ENCODE results near the gene HNRNPA2B1. TPM values are rescaled to one million over a fixed set of nuclear protein-coding genes. Genes with fewer than 3 reads are reported as not detected.

HNRNPA2B1 gene
- total and polyA plus RNA-seq, 2 of the 4 experiments (the other 2 are of a cell fraction): 49.3 to 515 TPM

DNA sequence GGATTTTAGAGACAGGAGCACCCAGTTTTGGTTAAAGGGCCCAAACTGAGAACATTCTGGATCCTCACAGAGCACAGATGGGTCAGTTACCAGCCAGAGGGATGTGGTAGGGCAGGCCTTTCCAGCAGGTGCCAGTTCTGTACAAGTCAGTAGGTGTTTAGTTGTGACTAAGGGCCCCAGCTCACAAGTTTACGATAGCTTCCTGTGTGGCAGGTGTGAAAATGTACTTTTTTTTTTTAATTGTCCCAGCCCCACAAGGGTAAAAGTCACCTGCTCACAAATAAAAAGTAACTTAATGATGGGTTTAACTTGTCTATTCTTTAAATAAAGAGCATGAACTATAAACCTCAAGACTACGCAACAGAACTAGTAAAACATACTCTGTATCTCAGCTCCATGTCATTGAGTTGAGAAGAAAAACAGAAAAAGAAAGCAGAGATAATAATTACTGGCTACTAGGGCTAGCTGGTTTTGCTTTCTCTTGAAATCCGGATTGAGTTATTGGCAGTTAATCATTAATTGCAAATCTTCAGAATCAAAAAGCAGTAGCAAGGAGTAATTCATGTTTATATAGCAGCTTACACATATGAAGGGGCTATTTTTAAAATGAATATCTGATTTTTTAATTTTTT is 33.1 kb downstream of the HNRNPA2B1 start:
- BruUV-seq (replicated peaks): no TSS peak
- no peaks in the 10 kb centered on the region for H3K36me3 ChIP-seq (ENCODE audit: control insufficient read depth, insufficient read depth, low read length)
- no CpG with 5 or more reads among the region's 3 CpGs for WGBS, 2 experiments (ENCODE audit: extremely low coverage in 2 of 2, insufficient read length in 1 of 2)

More for the DNA sequence above, 33.1 kb downstream of the HNRNPA2B1 start:
- Histone ChIP-seq H3K14ac (replicated peaks; ENCODE audit: low read depth, low read length) (no peak overlapping the region), H2AK9ac (replicated peaks; ENCODE audit: low read depth, low read length, poor library complexity) (no peak overlapping the region), H2BK5ac (ENCODE audit: low read depth, low read length, poor library complexity, severe bottlenecking) (no peak overlapping the region), H3K27ac (ENCODE audit: insufficient read depth, low read length) (no peak overlapping the region), H2BK20ac (ENCODE audit: low read depth, low read length) (no peak overlapping the region), H3K4me1 (ENCODE audit: control insufficient read depth, insufficient read depth, low read length) (peaks cover 3% of the 10 kb centered on the region; the same call in 1 of the 2 replicates), H4K91ac (ENCODE audit: insufficient read depth, low read depth, low read length) (no peak overlapping the region), H2AK5ac (ENCODE audit: low read depth, low read length) (no peak overlapping the region), H4K8ac (ENCODE audit: low read depth in 2 of 2, low read length in 2 of 2) (no peak overlapping the region), H4K20me1 (ENCODE audit: insufficient read depth, low read length) (no peaks in the 10 kb centered on the region), H3K9me3 (ENCODE audit: control insufficient read depth, insufficient read depth, low read length) (no peaks in the 10 kb centered on the region), H2BK15ac (ENCODE audit: low read depth, low read length) (no peak overlapping the region), H3K4me2 (ENCODE audit: low read depth, low read length) (no peak overlapping the region), H2AFZ (replicated peaks; ENCODE audit: low read length, poor library complexity) (no peak overlapping the region), H3K23ac (ENCODE audit: low read depth, low read length) (no peak overlapping the region), H4K5ac (ENCODE audit: low read depth, low read length) (no peak overlapping the region), H3K27me3 (ENCODE audit: control insufficient read depth, insufficient read depth, low read length) (no peaks in the 10 kb centered on the region), H3K18ac (ENCODE audit: low read depth, low read length) (no peak overlapping the region), H3K9me1 (ENCODE audit: insufficient read depth, low read length) (peaks cover 8% of the 10 kb centered on the region), H3K4me3 (ENCODE audit: insufficient read depth, low read depth, low read length) (no peak overlapping the region), H3K9ac (ENCODE audit: low read depth, low read length) (no peak overlapping the region), H2BK120ac (ENCODE audit: low read depth, low read length) (no peak overlapping the region), H3K56ac (ENCODE audit: extremely low read depth, insufficient read depth, low read length) (no peak overlapping the region), H3K4ac (ENCODE audit: low read depth, low read length) (no peak overlapping the region), H3K79me1 (ENCODE audit: low read depth in 1 of 2, low read length in 2 of 2) (peaks cover 3 to 14% of the 10 kb centered on the region in 2 experiments; a peak in 2 of 4 replicates)
- DNase-seq (no peak), ATAC-seq (ENCODE audit: low read depth) (no peak)
- no peak for TF ChIP-seq CHD1 (IDR thresholded peaks at IDR 0.05; ENCODE audit: low read depth, low read length)
- TF ChIP-seq, protein P1, sequence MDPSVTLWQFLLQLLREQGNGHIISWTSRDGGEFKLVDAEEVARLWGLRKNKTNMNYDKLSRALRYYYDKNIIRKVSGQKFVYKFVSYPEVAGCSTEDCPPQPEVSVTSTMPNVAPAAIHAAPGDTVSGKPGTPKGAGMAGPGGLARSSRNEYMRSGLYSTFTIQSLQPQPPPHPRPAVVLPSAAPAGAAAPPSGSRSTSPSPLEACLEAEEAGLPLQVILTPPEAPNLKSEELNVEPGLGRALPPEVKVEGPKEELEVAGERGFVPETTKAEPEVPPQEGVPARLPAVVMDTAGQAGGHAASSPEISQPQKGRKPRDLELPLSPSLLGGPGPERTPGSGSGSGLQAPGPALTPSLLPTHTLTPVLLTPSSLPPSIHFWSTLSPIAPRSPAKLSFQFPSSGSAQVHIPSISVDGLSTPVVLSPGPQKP (IDR thresholded peaks at IDR 0.05; ENCODE audit: borderline replicate concordance, low read depth, low read length): no peak
- TF ChIP-seq CEBPB (IDR thresholded peaks at IDR 0.05; ENCODE audit: low read depth, low read length): no peak
- TF ChIP-seq BHLHE40 (IDR thresholded peaks at IDR 0.05; ENCODE audit: low read depth, low read length): no peak
- no peak for TF ChIP-seq MAFK (IDR thresholded peaks at IDR 0.05; ENCODE audit: low read depth, low read length)
- no peak for TF ChIP-seq MXI1 (IDR thresholded peaks at IDR 0.05; ENCODE audit: borderline replicate concordance, low read depth, low read length)
- TF ChIP-seq RCOR1 (IDR thresholded peaks at IDR 0.05; ENCODE audit: insufficient replicate concordance, low read length): no peak
- no peak for TF ChIP-seq RFX5 (IDR thresholded peaks at IDR 0.05; ENCODE audit: low read depth, low read length)
- TF ChIP-seq, protein P2, sequence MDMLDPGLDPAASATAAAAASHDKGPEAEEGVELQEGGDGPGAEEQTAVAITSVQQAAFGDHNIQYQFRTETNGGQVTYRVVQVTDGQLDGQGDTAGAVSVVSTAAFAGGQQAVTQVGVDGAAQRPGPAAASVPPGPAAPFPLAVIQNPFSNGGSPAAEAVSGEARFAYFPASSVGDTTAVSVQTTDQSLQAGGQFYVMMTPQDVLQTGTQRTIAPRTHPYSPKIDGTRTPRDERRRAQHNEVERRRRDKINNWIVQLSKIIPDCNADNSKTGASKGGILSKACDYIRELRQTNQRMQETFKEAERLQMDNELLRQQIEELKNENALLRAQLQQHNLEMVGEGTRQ (IDR thresholded peaks at IDR 0.05; ENCODE audit: low read depth, low read length): no peak
- POLR2A ChIA-PET (ENCODE audit: unreplicated experiment): no interaction called here
- CTCF ChIA-PET: interaction anchor here (0.6 kb wide), 2 partner anchors 31 to 55 kb away, joined by 3 to 4 read pairs; no protein-coding TSS in a partner anchor
- intact Hi-C loops (cut with micrococcal nuclease): no loop called here
- in situ Hi-C loops (cut with MboI; ENCODE audit: low sequenced_read_pairs): no loop called here
- dilution Hi-C loops (cut with HindIII; ENCODE audit: low sequenced_read_pairs, unreplicated experiment): no loop called here

Data from IMR-90 (cell line).